ENCODE data around the gene ARRB1.
"Not testable (repeated sequence)": the region's sequence is repeated elsewhere in the genome, so short reads cannot be mapped to it uniquely, and the experiment has no call there.

Gene ARRB1

DNA sequence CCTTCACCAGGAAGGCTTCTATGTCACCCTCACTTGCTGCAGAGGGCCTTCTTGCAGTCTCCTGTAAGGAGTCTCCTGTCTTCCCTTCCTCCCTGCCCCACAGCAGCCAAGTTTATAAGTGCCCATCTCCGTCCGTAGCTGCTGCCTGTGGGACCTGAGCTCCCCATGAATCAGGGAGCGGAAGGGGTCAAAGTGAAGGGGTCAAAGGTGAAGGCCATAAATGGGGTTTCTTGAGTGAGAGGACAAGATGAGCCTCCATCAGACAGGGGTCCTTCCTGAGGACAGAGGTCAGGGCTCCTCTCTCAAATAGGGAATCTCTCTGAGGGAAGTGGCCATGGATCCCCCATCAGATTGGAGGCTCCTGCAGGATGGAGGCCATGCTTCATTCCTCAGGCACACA lies 44.4 kb downstream of the ARRB1 start:
- DNase-seq (ENCODE audit: low spot score) (no peak), ATAC-seq (ENCODE audit: low read depth) (no peak)
- Histone ChIP-seq H3K36me3 (ENCODE audit: low read depth) (no peaks in the 10 kb centered on the region), H3K4me3 (ENCODE audit: severe bottlenecking) (no peak overlapping the region), H3K27me3 (ENCODE audit: insufficient read depth, poor library complexity, severe bottlenecking) (no peaks in the 10 kb centered on the region), H3K9me3 (ENCODE audit: severe bottlenecking) (no peaks in the 10 kb centered on the region), H3K27ac (ENCODE audit: poor library complexity, severe bottlenecking) (no peak overlapping the region), H3K4me1 (ENCODE audit: insufficient read depth, poor library complexity, severe bottlenecking) (no peaks in the 10 kb centered on the region)
- TF ChIP-seq, protein P1, sequence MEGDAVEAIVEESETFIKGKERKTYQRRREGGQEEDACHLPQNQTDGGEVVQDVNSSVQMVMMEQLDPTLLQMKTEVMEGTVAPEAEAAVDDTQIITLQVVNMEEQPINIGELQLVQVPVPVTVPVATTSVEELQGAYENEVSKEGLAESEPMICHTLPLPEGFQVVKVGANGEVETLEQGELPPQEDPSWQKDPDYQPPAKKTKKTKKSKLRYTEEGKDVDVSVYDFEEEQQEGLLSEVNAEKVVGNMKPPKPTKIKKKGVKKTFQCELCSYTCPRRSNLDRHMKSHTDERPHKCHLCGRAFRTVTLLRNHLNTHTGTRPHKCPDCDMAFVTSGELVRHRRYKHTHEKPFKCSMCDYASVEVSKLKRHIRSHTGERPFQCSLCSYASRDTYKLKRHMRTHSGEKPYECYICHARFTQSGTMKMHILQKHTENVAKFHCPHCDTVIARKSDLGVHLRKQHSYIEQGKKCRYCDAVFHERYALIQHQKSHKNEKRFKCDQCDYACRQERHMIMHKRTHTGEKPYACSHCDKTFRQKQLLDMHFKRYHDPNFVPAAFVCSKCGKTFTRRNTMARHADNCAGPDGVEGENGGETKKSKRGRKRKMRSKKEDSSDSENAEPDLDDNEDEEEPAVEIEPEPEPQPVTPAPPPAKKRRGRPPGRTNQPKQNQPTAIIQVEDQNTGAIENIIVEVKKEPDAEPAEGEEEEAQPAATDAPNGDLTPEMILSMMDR (IDR thresholded peaks at IDR 0.05; ENCODE audit: poor library complexity, severe bottlenecking): no peak

GRCh38 chr11:75306529-75306928 lies 44.9 kb downstream of the ARRB1 start:
- Histone ChIP-seq H3K4me1 (ENCODE audit: insufficient read depth, poor library complexity, severe bottlenecking) (no peaks in the 10 kb centered on the region), H3K9me3 (ENCODE audit: severe bottlenecking) (no peaks in the 10 kb centered on the region), H3K4me3 (ENCODE audit: severe bottlenecking) (no peak overlapping the region), H3K36me3 (ENCODE audit: low read depth) (no peaks in the 10 kb centered on the region), H3K27ac (ENCODE audit: poor library complexity, severe bottlenecking) (no peak overlapping the region), H3K27me3 (ENCODE audit: insufficient read depth, poor library complexity, severe bottlenecking) (no peaks in the 10 kb centered on the region)
- TF ChIP-seq, protein P1 (IDR thresholded peaks at IDR 0.05; ENCODE audit: poor library complexity, severe bottlenecking): no peak
- DNase-seq (ENCODE audit: low spot score): no peak
- no peak for ATAC-seq (ENCODE audit: low read depth)

GRCh38 chr11:75305993-75306392 lies 45.5 kb downstream of the ARRB1 start:
- Histone ChIP-seq H3K4me1 (ENCODE audit: insufficient read depth, poor library complexity, severe bottlenecking) (no peaks in the 10 kb centered on the region), H3K36me3 (ENCODE audit: low read depth) (no peaks in the 10 kb centered on the region), H3K4me3 (ENCODE audit: severe bottlenecking) (no peak overlapping the region), H3K27ac (ENCODE audit: poor library complexity, severe bottlenecking) (no peak overlapping the region), H3K27me3 (ENCODE audit: insufficient read depth, poor library complexity, severe bottlenecking) (no peaks in the 10 kb centered on the region), H3K9me3 (ENCODE audit: severe bottlenecking) (no peaks in the 10 kb centered on the region)
- DNase-seq (ENCODE audit: low spot score) (no peak), ATAC-seq (ENCODE audit: low read depth) (no peak)
- TF ChIP-seq, protein P1 (IDR thresholded peaks at IDR 0.05; ENCODE audit: poor library complexity, severe bottlenecking): no peak

DNA sequence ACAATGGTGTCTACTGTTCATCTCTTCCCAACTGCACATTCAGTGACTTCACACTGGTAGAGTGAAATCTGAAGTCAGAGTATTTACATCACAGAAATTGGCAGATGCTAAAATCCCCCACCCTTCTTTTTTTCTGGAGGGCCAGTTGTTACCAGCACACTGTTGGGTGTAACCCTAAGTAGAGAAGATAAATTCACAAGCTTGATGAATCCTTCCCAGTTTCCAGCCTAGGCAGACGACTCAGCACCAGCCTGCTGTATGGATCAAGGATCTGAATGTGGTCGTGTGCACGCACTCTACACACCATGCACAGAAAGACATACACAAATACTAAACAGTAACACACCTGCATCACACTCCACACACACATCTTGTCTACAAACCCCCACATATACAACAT lies 46.0 kb downstream of the ARRB1 start:
- ATAC-seq (ENCODE audit: low read depth) (no peak), DNase-seq (ENCODE audit: low spot score) (no peak)
- TF ChIP-seq, protein P1 (IDR thresholded peaks at IDR 0.05; ENCODE audit: poor library complexity, severe bottlenecking): no peak

GRCh38 chr11:75304941-75305340 lies 46.5 kb downstream of the ARRB1 start:
- not testable (repeated sequence) for ATAC-seq (ENCODE audit: low read depth); H3K27me3 ChIP-seq (ENCODE audit: insufficient read depth, poor library complexity, severe bottlenecking); H3K4me1 ChIP-seq (ENCODE audit: insufficient read depth, poor library complexity, severe bottlenecking); H3K9me3 ChIP-seq (ENCODE audit: severe bottlenecking); H3K27ac ChIP-seq (ENCODE audit: poor library complexity, severe bottlenecking); H3K4me3 ChIP-seq (ENCODE audit: severe bottlenecking); H3K36me3 ChIP-seq (ENCODE audit: low read depth); DNase-seq (ENCODE audit: low spot score)

More for the DNA sequence above, 46.0 kb downstream of the ARRB1 start:
- no peak overlapping the region for H3K27ac ChIP-seq (ENCODE audit: poor library complexity, severe bottlenecking)
- no peaks in the 10 kb centered on the region for H3K9me3 ChIP-seq (ENCODE audit: severe bottlenecking)
- H3K36me3 ChIP-seq (ENCODE audit: low read depth): no peaks in the 10 kb centered on the region
- H3K4me3 ChIP-seq (ENCODE audit: severe bottlenecking): no peak overlapping the region
- no peaks in the 10 kb centered on the region for H3K27me3 ChIP-seq (ENCODE audit: insufficient read depth, poor library complexity, severe bottlenecking)
- no peaks in the 10 kb centered on the region for H3K4me1 ChIP-seq (ENCODE audit: insufficient read depth, poor library complexity, severe bottlenecking)
